ENCODE results near the gene ARHGAP18. TPM values are rescaled to one million over a fixed set of nuclear protein-coding genes. Genes with fewer than 3 reads are reported as not detected.

Gene ARHGAP18
- total and polyA plus RNA-seq, 2 experiments from 2014 or later, result 4.3 to 5.0 TPM

DNA sequence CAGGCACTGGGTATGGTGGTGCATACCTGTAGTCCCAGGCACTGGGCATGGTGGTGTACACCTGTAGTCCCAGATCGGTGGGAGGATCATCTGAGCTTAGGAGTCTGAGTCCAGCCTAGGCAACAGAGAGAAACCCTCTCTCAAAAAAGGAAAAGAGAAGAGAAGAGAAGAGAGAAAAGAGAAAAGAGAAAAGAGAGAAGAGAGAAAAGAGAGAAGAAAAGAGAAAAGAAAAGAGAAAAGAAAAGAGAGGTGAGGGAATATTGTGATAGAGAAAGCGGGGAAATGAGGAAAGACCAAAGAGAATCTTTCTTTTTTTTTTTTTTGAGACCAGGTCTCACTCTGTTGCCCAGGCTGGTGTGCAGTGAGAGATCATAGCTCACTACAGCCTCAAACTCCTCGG, 108.7 kb downstream of the ARHGAP18 start (continued):
- no peak for TF ChIP-seq REST (IDR thresholded peaks at IDR 0.05; ENCODE audit: unreplicated experiment)
- no peak for TF ChIP-seq EZH2phosphoT487 (IDR thresholded peaks at IDR 0.05; ENCODE audit: unreplicated experiment)
- TF ChIP-seq ZNF462 (CRISPR knock-in tag; IDR thresholded peaks at IDR 0.05), result no peak
- TF ChIP-seq ZNF114 (CRISPR knock-in tag; IDR thresholded peaks at IDR 0.05), result no peak

DNA sequence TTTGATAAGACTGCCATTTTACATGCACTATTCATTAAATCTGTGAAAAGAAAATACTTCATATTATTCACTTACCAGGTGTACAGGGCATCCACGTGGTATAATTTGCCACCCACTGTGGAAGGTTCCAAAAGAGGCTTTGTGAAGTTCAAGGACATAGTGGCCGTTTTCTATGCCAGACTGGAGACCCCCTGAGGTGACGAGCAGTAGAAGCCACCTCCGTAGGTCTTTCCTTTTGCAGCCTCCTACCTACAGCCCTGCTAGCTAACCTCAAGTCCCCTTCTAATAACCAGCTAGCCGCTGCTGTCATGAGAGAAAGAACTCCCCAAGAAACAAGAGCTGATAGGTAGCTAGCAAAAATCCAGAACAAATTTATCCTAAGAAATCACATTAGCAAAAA, 110.5 kb downstream of the ARHGAP18 start:
- Histone ChIP-seq H3K4me2 (no peak overlapping the region), H3F3A (replicated peaks; ENCODE audit: low read depth) (no peaks in the 10 kb centered on the region), H3K27me3 (ENCODE audit: insufficient read depth) (no peaks in the 10 kb centered on the region), H3K4me3 (no peak overlapping the region), H3K4me1 (ENCODE audit: insufficient read depth) (peaks cover 10% of the 10 kb centered on the region; the same call in 1 of the 2 replicates), H3K79me2 (replicated peaks; ENCODE audit: insufficient read depth) (no peaks in the 10 kb centered on the region), H3K9me2 (ENCODE audit: insufficient read depth) (no peaks in the 10 kb centered on the region), H2AFZ (no peak overlapping the region), H3K36me3 (ENCODE audit: insufficient read depth) (no peaks in the 10 kb centered on the region), H4K20me1 (replicated peaks; ENCODE audit: insufficient read depth) (no peaks in the 10 kb centered on the region), H3K27ac (ENCODE audit: low read depth) (no peak overlapping the region)
- Mint-ChIP-seq H3K27me3 (ENCODE audit: insufficient read depth, low read depth, poor library complexity) (peaks cover 2% of the 10 kb centered on the region), H3K36me3 (ENCODE audit: low read depth) (no peaks in the 10 kb centered on the region), H3K9me3 (no peaks in the 10 kb centered on the region), H3K4me3 (no peak overlapping the region), H3K4me1 (peaks cover 8% of the 10 kb centered on the region; the same call in 2 of the 3 replicates), H3K27ac (no peak overlapping the region)
- ATAC-seq, result peak; percentile 77
- peak; percentile 52 for DNase-seq (ENCODE audit: low spot score)
- TF ChIP-seq EZH2phosphoT487 (IDR thresholded peaks at IDR 0.05; ENCODE audit: unreplicated experiment) (no peak), ZNF114 (CRISPR knock-in tag; IDR thresholded peaks at IDR 0.05) (no peak), JUNB (IDR thresholded peaks at IDR 0.05; ENCODE audit: unreplicated experiment) (no peak), REST (IDR thresholded peaks at IDR 0.05; ENCODE audit: unreplicated experiment) (no peak), ZNF331 (CRISPR knock-in tag; IDR thresholded peaks at IDR 0.05; ENCODE audit: low read depth) (no peak), POLR2AphosphoS5 (IDR thresholded peaks at IDR 0.05; ENCODE audit: low read depth) (no peak), CREB1 (CRISPR knock-in tag; IDR thresholded peaks at IDR 0.05; ENCODE audit: low read depth) (no peak), EZH2 (IDR thresholded peaks at IDR 0.05; ENCODE audit: low read depth, unreplicated experiment) (no peak), STAT1 (IDR thresholded peaks at IDR 0.05; ENCODE audit: unreplicated experiment) (no peak)
- TF ChIP-seq, protein P1, sequence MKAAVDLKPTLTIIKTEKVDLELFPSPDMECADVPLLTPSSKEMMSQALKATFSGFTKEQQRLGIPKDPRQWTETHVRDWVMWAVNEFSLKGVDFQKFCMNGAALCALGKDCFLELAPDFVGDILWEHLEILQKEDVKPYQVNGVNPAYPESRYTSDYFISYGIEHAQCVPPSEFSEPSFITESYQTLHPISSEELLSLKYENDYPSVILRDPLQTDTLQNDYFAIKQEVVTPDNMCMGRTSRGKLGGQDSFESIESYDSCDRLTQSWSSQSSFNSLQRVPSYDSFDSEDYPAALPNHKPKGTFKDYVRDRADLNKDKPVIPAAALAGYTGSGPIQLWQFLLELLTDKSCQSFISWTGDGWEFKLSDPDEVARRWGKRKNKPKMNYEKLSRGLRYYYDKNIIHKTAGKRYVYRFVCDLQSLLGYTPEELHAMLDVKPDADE (IDR thresholded peaks at IDR 0.05), result no peak
